Measurements from ENCODE around the gene CDH6.

DNA sequence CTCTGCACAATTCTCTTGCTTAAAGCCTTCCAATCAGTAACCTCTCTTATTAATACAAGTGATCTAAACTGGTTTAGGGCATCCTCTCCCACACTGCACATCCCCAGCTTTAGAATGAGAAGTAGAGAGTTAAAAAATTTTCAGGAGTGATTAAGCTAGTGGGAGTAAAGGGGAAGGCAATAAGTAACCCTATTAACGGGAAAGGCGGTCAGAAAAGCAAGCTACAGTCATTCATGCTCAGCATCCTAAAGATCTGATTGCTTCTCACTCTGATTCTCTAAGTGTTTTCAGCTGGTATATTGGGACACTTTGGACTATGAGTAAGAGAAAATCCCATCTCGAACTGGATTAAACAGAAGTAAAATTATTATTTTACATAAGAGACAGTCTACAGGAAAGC lies 15.8 kb downstream of the CDH6 start:
- TF ChIP-seq, protein P1, sequence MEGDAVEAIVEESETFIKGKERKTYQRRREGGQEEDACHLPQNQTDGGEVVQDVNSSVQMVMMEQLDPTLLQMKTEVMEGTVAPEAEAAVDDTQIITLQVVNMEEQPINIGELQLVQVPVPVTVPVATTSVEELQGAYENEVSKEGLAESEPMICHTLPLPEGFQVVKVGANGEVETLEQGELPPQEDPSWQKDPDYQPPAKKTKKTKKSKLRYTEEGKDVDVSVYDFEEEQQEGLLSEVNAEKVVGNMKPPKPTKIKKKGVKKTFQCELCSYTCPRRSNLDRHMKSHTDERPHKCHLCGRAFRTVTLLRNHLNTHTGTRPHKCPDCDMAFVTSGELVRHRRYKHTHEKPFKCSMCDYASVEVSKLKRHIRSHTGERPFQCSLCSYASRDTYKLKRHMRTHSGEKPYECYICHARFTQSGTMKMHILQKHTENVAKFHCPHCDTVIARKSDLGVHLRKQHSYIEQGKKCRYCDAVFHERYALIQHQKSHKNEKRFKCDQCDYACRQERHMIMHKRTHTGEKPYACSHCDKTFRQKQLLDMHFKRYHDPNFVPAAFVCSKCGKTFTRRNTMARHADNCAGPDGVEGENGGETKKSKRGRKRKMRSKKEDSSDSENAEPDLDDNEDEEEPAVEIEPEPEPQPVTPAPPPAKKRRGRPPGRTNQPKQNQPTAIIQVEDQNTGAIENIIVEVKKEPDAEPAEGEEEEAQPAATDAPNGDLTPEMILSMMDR (IDR thresholded peaks at IDR 0.05; ENCODE audit: insufficient read depth, low read depth, low read length): no peak
- TF ChIP-seq EZH2 (IDR thresholded peaks at IDR 0.05; ENCODE audit: insufficient read depth, low read length): no peak
